Suppressor macrophage (primary cell): ENCODE data around the gene GPR39.

Experiments
- DNase-seq, 4 experiments: peaks; one replicate each; pipeline ENCODE4 v3.0.0-alpha.2; 2020 to 2022

Gene GPR39

GRCh38 chr2:132676999-132677398 is 260.4 kb downstream of the GPR39 start:
- no peak for DNase-seq

DNA sequence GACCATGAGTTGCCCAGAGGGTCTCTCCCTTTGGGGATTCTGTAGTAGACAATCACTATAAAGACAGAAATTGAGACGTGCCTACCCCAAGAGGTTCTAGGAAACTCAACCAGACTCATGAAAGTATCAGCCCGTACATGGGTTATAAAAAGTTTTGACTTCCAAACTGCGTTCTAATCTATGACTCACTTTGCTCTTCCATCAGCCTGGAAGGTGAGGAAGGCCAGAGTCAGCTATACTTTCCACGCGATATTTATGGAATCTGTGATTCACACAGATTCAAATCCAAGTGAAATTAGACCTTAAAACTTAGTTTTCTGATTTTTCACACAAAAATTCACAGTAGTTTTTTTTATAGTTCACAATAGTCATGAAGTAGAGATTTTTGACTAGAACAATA is 261.1 kb downstream of the GPR39 start:
- no peak for DNase-seq

DNA sequence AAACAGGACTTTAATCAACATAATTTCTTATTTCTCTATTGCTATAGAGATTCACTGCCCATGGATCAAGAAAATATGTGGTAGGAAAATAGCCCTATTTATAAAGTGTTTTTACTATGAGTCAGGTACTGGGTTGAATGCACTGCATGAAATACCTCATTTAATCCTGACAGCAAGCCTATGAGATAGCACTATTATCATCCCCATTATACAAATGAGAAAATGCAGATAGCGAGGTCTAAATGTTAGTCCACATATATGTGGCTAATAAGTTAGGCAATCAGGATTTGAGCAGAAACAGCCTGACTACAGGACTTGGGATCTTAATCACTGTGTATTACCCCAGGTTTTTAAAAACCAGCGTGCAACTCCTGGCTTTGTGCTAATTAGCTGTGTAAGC is 261.9 kb downstream of the GPR39 start:
- no peak for DNase-seq

DNA sequence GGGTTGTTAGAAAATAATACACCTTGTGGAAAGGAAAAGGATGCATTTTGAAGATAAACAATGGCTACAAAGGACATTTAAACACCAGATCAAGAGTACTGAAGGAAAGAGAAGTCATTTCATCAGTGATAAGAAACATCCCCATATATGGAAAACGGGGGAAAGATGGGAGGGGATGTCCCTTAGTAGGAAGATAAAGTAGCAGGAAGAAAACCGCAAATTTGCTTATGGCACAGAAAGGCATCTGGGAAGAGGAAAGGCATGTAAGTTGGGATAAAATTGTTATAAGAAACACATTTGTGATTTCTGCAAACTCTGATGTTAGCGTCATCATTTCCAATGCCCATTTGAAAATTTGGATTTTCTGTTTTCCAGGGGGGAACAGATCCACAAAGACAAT is 263.9 kb downstream of the GPR39 start:
- DNase-seq: no peak

GRCh38 chr2:132681766-132682165 is 265.2 kb downstream of the GPR39 start:
- no peak for DNase-seq

- no peak for DNase-seq
Measured at GRCh38 chr2:132690664-132691303, 274.2 kb downstream of the GPR39 start.

- no peak for DNase-seq
Measured at GRCh38 chr2:132691556-132691955, 275.0 kb downstream of the GPR39 start.

GRCh38 chr2:132692816-132693215 is 276.2 kb downstream of the GPR39 start:
- no peak for DNase-seq
